Measurements from ENCODE around the gene TFAM. TPM values are rescaled to one million over a fixed set of nuclear protein-coding genes. Genes with fewer than 3 reads are reported as not detected.

TFAM gene
- total RNA-seq, 1 donor from 2014 or later: 64.2 TPM

DNA sequence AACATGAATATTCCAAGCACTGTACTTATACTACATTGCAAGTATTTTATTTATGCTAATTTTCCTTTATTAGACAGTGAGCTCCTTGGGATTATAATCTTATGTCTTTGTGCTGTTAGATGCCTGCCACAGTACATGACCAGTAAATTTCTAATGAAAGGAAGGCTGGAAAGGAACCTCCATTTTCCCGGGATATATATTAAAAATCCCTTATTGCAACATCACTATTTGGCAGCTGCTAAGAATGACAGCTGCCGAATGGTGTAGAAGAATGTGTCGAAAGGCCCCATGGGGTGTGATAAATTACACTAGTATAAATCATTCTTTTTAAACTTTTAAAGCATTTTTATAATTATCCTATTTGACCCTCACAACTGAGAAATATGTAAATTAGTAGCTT, 59.1 kb downstream of the TFAM start:
- H3K4me1 Mint-ChIP-seq: no peaks in the 10 kb centered on the region
- no peak overlapping the region for H3K27ac Mint-ChIP-seq (ENCODE audit: unreplicated experiment)
- no peak overlapping the region for H3K4me3 Mint-ChIP-seq

GRCh38 chr10:58444876-58445275, 59.7 kb downstream of the TFAM start:
- Mint-ChIP-seq H3K4me1 (no peaks in the 10 kb centered on the region), H3K27ac (ENCODE audit: unreplicated experiment) (no peak overlapping the region), H3K4me3 (no peak overlapping the region), H3K36me3 (ENCODE audit: low read depth) (no peaks in the 10 kb centered on the region), H3K9me3 (peaks cover 10% of the 10 kb centered on the region), H3K27me3 (ENCODE audit: low read depth) (peaks cover 5% of the 10 kb centered on the region)
- TF ChIP-seq CTCF (conservative IDR thresholded peaks at IDR 0.05): no peak
- DNase-seq (ENCODE audit: low read depth, low spot score): no peak

More for the DNA sequence above, 59.1 kb downstream of the TFAM start:
- Mint-ChIP-seq H3K36me3 (ENCODE audit: low read depth) (no peaks in the 10 kb centered on the region), H3K9me3 (peaks cover 10% of the 10 kb centered on the region), H3K27me3 (ENCODE audit: low read depth) (peaks cover 8% of the 10 kb centered on the region)
- no peak for DNase-seq (ENCODE audit: low read depth, low spot score)
- no peak for TF ChIP-seq CTCF (conservative IDR thresholded peaks at IDR 0.05)

DNA sequence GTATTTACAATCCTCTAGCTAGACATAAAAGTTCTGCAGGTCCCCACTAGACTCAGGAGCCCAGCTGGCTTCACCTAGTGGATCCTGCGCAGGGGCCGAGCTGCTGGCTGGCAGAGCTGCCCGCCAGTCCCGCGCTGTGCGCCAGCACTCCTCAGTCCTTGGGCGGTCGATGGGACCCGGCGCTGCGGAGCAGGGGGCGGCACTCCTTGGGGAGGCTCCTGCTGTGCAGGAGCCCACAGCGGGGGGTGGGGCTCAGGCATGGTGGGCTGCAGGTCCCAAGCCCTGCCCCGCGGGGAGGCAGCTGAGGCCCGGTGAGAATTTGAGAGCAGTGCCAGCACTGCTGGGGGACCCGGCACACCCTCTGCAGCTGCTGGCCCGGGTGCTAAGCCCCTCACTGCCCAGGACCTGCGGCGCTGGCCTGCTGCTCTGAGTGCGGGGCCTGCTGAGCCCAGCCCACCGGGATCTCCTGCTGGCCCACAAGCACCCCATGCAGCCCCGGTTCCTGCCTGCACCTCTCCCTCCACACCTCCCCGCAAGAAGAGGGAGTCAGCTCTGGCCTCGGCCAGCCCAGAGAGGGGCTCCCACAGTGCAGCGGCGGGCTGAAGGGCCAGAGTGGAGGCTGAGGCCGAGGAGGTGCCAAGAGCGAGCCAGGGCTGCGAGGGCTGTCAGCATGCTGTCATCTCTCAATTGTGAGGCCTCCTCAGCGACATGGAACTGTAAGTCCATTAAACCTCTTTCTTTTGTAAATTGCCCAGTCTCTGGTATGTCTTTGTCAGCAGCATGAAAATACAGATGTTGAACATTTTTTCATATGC, 63.1 kb downstream of the TFAM start:
- TF ChIP-seq CTCF (conservative IDR thresholded peaks at IDR 0.05): no peak

More for the DNA sequence above, 63.1 kb downstream of the TFAM start:
- Mint-ChIP-seq H3K4me1 (no peaks in the 10 kb centered on the region), H3K9me3 (no peaks in the 10 kb centered on the region), H3K4me3 (no peak overlapping the region), H3K27me3 (ENCODE audit: low read depth) (no peaks in the 10 kb centered on the region), H3K36me3 (ENCODE audit: low read depth) (no peaks in the 10 kb centered on the region), H3K27ac (ENCODE audit: unreplicated experiment) (no peak overlapping the region)
- DNase-seq (ENCODE audit: low read depth, low spot score): no peak

Other genes starting within 250 kb of the TFAM start
- gene IPMK, start 117.5 kb upstream of the TFAM start, total RNA-seq: 6.7 and 7.1 TPM in 2 replicates
- gene CISD1, start 116.2 kb upstream of the TFAM start, total RNA-seq: 33.1 and 33.5 TPM in 2 replicates
- gene UBE2D1, start 50.4 kb upstream of the TFAM start, total RNA-seq: 23.9 and 24.9 TPM in 2 replicates
- gene BICC1, start 127.5 kb downstream of the TFAM start, total RNA-seq: 2.4 and 2.5 TPM in 2 replicates